LNCaP clone FGC (cell line): ENCODE measurements around the gene GLCE.

ENCODE experiments used
- DNase-seq: peaks from one replicate; pipeline ENCODE4 v3.0.0-alpha.2; 2011; ENCODE audit warnings: low read depth
- H3K4me3 ChIP-seq: 2 replicates; pipeline ENCODE4 v1.5.1; 2011; ENCODE audit warnings: mild to moderate bottlenecking, low read depth, low read length, control low read depth
- TF ChIP-seq, protein P1 (sequence below): IDR thresholded peaks from 2 replicates; pipeline ENCODE4 v1.5.1; 2012; ENCODE audit warnings: mild to moderate bottlenecking; ENCODE audit not compliant: control insufficient read depth, insufficient read depth; ENCODE audit errors: extremely low read depth

Gene GLCE

DNA sequence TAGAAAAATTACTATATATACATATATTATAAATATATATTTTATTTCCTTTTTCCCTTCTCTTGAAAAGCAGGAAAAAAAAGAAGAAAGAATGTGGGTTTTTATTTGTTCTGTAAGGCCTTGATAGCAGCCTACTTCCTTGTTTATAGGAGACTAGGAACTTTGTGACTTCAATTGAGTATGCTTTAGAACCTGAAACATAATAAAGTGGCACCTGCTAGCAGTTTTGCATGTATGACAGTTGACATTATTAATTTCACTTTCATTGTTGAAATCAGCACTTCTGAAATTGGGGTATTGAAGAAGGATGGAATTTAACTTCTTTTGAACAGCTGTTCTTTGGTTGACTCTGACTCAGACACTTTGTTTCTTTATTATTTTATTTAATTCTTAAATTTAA is 56.9 kb downstream of the GLCE start:
- TF ChIP-seq, protein P1, sequence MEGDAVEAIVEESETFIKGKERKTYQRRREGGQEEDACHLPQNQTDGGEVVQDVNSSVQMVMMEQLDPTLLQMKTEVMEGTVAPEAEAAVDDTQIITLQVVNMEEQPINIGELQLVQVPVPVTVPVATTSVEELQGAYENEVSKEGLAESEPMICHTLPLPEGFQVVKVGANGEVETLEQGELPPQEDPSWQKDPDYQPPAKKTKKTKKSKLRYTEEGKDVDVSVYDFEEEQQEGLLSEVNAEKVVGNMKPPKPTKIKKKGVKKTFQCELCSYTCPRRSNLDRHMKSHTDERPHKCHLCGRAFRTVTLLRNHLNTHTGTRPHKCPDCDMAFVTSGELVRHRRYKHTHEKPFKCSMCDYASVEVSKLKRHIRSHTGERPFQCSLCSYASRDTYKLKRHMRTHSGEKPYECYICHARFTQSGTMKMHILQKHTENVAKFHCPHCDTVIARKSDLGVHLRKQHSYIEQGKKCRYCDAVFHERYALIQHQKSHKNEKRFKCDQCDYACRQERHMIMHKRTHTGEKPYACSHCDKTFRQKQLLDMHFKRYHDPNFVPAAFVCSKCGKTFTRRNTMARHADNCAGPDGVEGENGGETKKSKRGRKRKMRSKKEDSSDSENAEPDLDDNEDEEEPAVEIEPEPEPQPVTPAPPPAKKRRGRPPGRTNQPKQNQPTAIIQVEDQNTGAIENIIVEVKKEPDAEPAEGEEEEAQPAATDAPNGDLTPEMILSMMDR, result no peak
- H3K4me3 ChIP-seq, result no peak overlapping the region
- DNase-seq, result no peak

DNA sequence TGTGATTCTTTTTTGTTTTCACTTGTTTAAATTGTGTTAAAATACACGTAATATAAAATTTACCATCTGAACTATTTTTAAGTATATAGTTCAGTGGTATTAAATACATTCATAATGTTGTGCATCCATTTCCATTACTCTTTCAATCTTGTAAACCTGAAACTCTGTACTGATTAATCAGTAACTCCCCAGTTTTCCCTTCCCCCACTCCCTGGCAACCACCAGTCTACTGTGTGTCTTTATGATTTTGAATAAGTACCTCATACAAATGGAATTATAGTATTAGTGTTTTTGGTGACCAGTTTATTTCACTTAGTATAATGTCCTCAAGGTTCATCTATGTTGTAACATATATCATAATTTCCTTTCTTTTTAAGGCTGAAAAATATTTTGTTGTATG is 59.3 kb downstream of the GLCE start:
- no peak overlapping the region for H3K4me3 ChIP-seq
- TF ChIP-seq, protein P1, result no peak
- DNase-seq, result no peak

DNA sequence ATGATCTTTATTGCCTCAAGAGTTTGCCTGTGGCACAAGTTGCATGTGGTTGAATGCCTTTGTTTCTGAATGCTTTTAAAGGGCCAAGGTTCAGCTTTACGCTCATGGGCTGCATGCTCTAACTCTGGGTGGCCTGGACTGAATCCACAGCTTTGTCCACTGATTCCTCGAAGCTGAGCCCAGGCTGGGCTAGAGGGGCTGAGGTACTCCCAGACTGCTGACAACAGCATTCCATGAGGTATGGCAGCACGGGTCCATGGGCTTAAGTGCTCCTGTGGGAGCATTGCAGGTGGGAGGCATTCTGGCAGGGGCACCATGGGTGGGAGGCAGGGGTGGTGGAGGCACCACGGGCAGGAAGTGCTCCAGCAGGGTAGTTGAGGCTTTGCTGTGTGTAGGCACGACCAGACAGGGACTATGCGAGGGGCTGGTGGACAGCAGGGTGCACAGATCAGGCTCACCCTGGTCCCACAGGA is 61.6 kb downstream of the GLCE start:
- TF ChIP-seq, protein P1, result no peak
- no peak for DNase-seq
- H3K4me3 ChIP-seq, result no peak overlapping the region

DNA sequence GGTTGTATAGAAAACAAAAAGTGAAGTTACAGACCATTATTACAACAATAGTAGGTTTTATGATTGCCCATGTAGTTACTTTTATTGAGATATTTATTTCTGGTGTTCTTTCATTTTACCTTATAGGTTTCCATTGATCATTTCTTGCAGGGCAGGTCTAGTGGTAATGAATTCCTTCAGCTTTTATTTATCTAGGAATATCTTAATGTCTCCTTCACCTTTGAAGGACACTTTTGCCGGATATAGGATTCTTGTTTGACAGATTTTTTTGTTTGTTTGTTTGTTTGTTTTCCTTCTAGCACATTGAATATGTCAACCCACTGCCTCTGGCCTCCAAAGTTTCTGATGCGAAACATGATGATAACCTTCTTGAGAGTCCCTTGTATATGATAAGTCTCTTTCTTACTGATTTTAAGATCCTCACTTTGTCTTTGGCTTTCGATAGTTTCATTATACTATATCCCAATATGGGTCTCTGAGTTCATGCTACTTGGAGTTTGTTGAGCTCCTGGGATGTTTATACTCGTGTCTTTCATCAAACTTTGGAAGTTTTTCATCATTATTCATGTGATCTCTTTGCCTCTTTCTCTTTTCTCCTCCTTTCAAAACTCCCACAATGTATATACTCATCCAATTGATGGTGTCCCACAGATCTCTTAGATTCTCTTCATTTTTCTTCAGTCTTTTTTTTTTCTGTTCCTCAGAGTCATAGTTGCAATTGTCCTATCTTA is 62.8 kb downstream of the GLCE start:
- no peak overlapping the region for H3K4me3 ChIP-seq
- no peak for DNase-seq
- TF ChIP-seq, protein P1, result no peak

DNA sequence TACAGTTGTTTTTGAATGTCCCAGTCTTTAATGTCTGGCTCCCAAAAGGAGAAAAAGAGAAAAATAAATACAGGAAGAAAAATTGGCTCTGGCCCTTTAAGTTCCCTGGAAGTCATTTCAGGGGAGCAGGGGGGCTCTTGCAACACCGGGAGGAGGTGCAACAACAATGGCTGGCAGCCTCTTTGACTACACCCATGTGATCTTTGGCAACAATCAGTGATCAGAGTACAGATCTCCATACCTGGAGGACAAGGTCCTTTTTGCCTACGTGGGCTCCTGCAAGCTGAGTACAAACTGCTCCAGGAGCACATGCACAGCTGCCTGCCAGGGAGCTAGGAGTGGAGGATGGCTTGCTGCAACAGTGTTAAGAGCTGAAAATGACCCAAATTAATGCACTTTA is 63.9 kb downstream of the GLCE start:
- no peak for DNase-seq
- H3K4me3 ChIP-seq, result no peak overlapping the region
- TF ChIP-seq, protein P1, result no peak

DNA sequence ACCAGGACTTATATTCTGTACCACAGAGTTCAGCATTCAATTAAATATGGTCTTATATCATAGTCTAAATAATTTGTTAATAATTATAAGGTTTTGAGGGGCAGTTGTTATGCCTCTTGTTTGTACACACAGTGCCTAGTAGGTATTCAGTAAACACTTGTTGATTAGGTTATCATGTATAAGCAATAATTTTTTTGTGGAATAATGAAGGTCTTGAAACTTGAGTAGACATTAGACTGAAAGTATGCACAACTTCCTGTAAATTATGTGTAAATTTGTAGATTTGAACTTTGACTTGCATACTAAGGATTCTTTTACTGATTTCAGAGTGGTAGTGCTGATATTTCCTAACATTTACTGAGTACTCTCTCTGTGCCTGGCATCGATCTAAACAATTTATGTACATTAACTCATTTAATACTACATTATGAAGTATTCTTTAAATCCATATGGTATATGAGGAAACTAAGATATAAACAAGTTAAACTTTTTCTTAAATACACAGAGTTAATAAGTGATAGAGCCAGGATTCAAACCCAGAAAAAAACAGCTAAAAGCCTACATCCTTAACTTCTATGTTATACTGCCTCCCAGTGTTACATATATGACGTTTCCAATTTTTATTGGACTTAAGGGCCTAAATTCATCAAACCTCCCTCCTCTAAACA is 65.1 kb downstream of the GLCE start:
- TF ChIP-seq, protein P1, result peak; percentile 58
- H3K4me3 ChIP-seq, result no peak overlapping the region
- DNase-seq, result peak; percentile 17
